ENCODE results near the gene HPS5.
A peak's percentile ranks its signal among the peaks of the same experiment; 100 is the strongest.

Gene HPS5

GRCh38 chr11:18320617-18321016 is 1.3 kb downstream of the HPS5 start:
- TF ChIP-seq CTCF (conservative IDR thresholded peaks at IDR 0.05; ENCODE audit: low read length) = no peak
- DNase-seq (ENCODE audit: low read depth) = no peak
- peak overlapping the region; percentile 93 for H3K4me3 ChIP-seq (ENCODE audit: low read length)

- no peak for TF ChIP-seq CTCF (conservative IDR thresholded peaks at IDR 0.05; ENCODE audit: low read length)
- no peak overlapping the region for H3K4me3 ChIP-seq (ENCODE audit: low read length)
- DNase-seq (ENCODE audit: low read depth) = no peak
Observed at GRCh38 chr11:18319914-18320313, 2.0 kb downstream of the HPS5 start.

- H3K4me3 ChIP-seq (ENCODE audit: low read length) = no peak overlapping the region
- DNase-seq (ENCODE audit: low read depth) = no peak
- no peak for TF ChIP-seq CTCF (conservative IDR thresholded peaks at IDR 0.05; ENCODE audit: low read length)
Observed at GRCh38 chr11:18317551-18317950, 4.4 kb downstream of the HPS5 start.

GRCh38 chr11:18315893-18316292 is 6.0 kb downstream of the HPS5 start:
- TF ChIP-seq CTCF (conservative IDR thresholded peaks at IDR 0.05; ENCODE audit: low read length) = no peak
- DNase-seq (ENCODE audit: low read depth) = no peak
- H3K4me3 ChIP-seq (ENCODE audit: low read length) = no peak overlapping the region

- H3K4me3 ChIP-seq (ENCODE audit: low read length) = no peak overlapping the region
- no peak for TF ChIP-seq CTCF (conservative IDR thresholded peaks at IDR 0.05; ENCODE audit: low read length)
- no peak for DNase-seq (ENCODE audit: low read depth)
Observed at GRCh38 chr11:18314784-18315523, 7.0 kb downstream of the HPS5 start.

- TF ChIP-seq CTCF (conservative IDR thresholded peaks at IDR 0.05; ENCODE audit: low read length) = no peak
- H3K4me3 ChIP-seq (ENCODE audit: low read length) = no peak overlapping the region
- DNase-seq (ENCODE audit: low read depth) = peak; percentile 38
Observed at GRCh38 chr11:18313965-18314763, 7.8 kb downstream of the HPS5 start.

All from AG10803 (cell line).